ENCODE measurements around the gene HNRNPUL1. TPM values are rescaled to one million over a fixed set of nuclear protein-coding genes. Genes with fewer than 3 reads are reported as not detected.
"Not testable (repeated sequence)": the region's sequence is repeated elsewhere in the genome, so short reads cannot be mapped to it uniquely, and the experiment has no call there.

The HNRNPUL1 gene
- total RNA-seq, 1 donor from 2014 or later, result 331 TPM

- intact Hi-C loops (cut with micrococcal nuclease), result no loop called here
These were observed 60.1 kb downstream of the HNRNPUL1 start for GRCh38 chr19:41324231-41324702.

GRCh38 chr19:41324921-41325639 lies 60.9 kb downstream of the HNRNPUL1 start:
- intact Hi-C loops (cut with micrococcal nuclease), result no loop called here

- intact Hi-C loops (cut with micrococcal nuclease), result no loop called here
These were observed 61.4 kb downstream of the HNRNPUL1 start for GRCh38 chr19:41325640-41325946.

- intact Hi-C loops (cut with micrococcal nuclease), result no loop called here
These were observed 62.0 kb downstream of the HNRNPUL1 start for GRCh38 chr19:41325947-41326706.

GRCh38 chr19:41327076-41327575 lies 63.0 kb downstream of the HNRNPUL1 start:
- intact Hi-C loops (cut with micrococcal nuclease), result no loop called here

GRCh38 chr19:41327576-41328156 lies 63.5 kb downstream of the HNRNPUL1 start:
- intact Hi-C loops (cut with micrococcal nuclease), result loop anchor here (1.0 to 2.0 kb wide), 2 partner anchors 19 to 25 kb away; no protein-coding TSS in a partner anchor

- intact Hi-C loops (cut with micrococcal nuclease), result loop anchor here (1.0 to 2.0 kb wide), 2 partner anchors 19 to 24 kb away; no protein-coding TSS in a partner anchor
These were observed 64.1 kb downstream of the HNRNPUL1 start for GRCh38 chr19:41328157-41328841.

- intact Hi-C loops (cut with micrococcal nuclease), result loop anchor here (1.0 to 2.0 kb wide), 2 partner anchors 20 to 23 kb away; no protein-coding TSS in a partner anchor
These were observed 64.7 kb downstream of the HNRNPUL1 start for GRCh38 chr19:41328842-41329225.

GRCh38 chr19:41330481-41330880 lies 66.3 kb downstream of the HNRNPUL1 start:
- intact Hi-C loops (cut with micrococcal nuclease), result no loop called here

- intact Hi-C loops (cut with micrococcal nuclease), result no loop called here
These were observed 66.9 kb downstream of the HNRNPUL1 start for GRCh38 chr19:41330946-41331678.

- intact Hi-C loops (cut with micrococcal nuclease), result no loop called here
These were observed 67.8 kb downstream of the HNRNPUL1 start for GRCh38 chr19:41332000-41332399.

GRCh38 chr19:41332468-41332867 lies 68.3 kb downstream of the HNRNPUL1 start:
- intact Hi-C loops (cut with micrococcal nuclease), result no loop called here

- intact Hi-C loops (cut with micrococcal nuclease), result no loop called here
These were observed 70.6 kb downstream of the HNRNPUL1 start for GRCh38 chr19:41334793-41335192.

GRCh38 chr19:41335467-41335866 lies 71.3 kb downstream of the HNRNPUL1 start:
- intact Hi-C loops (cut with micrococcal nuclease), result no loop called here

- intact Hi-C loops (cut with micrococcal nuclease), result no loop called here
These were observed 75.8 kb downstream of the HNRNPUL1 start for GRCh38 chr19:41339936-41340335.

- intact Hi-C loops (cut with micrococcal nuclease), result no loop called here
These were observed 77.7 kb downstream of the HNRNPUL1 start for GRCh38 chr19:41341669-41342490.

- intact Hi-C loops (cut with micrococcal nuclease), result no loop called here
These were observed 80.0 kb downstream of the HNRNPUL1 start for GRCh38 chr19:41344162-41344561.

- intact Hi-C loops (cut with micrococcal nuclease), result not testable (repeated sequence)
These were observed 82.7 kb downstream of the HNRNPUL1 start for GRCh38 chr19:41346916-41347315.

GRCh38 chr19:41350735-41351338 lies 86.7 kb downstream of the HNRNPUL1 start:
- intact Hi-C loops (cut with micrococcal nuclease), result loop anchor here (10.0 kb wide), 1 partner anchor 194 kb away; no protein-coding TSS in a partner anchor

All from T-helper 2 cell treated with Interferon-gamma antibody and Interleukin-4, amounts not matched to agents 100 ng/mL and 5 ng/mL, for 36 hours (primary cell).